IPS DF 4.7 (cell line): ENCODE measurements around the gene PRG3.
"Not testable (repeated sequence)": the region's sequence is repeated elsewhere in the genome, so short reads cannot be mapped to it uniquely, and the experiment has no call there.

Experiments used
- DNase-seq: peaks from one replicate; pipeline ENCODE4 v3.0.0-alpha.2; 2013; ENCODE audit warnings: low spot score; ENCODE audit errors: extremely low read depth

PRG3 gene

DNA sequence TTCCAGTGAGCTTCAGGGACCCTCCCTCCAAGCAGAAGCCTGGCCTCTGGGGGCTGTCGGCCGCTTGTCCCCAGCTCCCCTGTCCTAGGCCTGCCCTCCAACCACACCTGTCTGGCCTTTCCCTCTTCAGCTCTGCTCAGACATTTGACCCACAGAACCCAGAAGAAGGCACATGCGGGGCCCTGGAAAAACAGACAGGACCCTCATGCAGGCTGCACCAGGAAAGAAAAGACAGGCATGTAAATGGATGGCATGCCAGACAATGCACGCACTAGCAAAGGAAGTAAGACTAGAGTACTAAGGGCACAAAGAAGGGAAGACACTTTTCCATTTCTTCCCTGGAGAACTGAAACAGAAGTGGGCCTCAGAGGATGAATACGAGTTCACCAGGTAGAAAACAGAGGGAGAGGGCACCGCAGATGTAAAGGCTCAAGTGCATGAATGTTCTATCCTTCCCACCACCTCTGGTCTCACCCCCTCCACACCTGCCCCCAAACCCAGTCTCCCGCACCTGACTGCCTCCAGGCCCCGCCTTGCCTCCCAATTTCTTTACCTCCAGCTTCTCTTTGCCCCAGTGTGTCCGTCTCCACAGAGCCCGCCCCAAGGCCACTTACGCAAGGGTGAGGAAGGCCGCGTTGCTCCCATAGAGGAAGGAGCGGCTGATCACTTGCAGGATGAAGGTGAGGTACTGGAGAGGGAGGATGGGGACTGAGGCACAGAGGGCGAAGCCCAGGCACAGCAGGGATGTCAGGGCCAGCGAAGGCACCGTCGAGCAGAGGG lies 28.6 kb upstream of the PRG3 start:
- no peak for DNase-seq

DNA sequence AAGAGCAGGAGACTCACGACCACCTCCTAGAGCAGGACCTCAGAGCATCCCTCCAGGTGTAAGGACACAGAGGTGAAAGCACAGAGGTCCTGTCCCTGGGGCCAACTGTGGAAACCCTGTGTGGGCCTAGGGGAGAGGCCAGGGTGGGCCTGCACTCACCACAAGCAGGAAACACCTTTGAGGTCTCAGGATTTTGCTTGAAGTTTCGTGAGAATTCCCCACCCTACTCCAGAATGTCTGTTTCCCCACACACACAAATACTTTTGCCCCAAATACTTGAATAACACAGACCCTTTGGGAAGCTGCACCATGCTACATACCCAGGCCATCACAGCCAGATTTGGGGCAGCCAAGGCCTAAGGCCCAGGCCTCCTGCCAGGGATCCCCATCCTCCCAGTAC lies 27.8 kb upstream of the PRG3 start:
- no peak for DNase-seq

DNA sequence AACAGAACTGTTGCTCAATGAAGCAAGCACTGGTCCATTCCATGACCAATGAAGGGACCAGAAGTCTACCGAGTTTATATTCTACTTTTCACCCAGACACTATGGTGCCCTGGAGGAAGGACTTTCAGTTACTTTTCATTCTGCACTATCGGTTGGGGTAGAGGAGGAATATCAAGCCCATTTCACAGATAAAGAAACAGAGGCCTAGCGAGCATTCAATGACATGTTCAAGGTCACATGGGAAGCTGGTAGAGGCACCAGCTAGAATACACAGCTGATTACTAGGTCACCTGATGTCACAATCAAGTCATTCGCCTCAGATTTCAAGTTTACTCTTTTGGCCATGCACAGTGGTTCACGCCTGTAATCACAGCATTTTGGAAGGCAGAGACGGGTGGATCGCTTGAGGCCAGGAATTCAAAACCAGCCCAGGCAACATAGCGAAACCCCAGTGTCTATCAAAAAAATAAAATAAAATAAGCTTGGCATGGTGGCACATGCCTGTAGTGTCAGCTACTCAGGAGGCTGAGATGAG lies 27.1 kb upstream of the PRG3 start:
- no peak for DNase-seq

DNA sequence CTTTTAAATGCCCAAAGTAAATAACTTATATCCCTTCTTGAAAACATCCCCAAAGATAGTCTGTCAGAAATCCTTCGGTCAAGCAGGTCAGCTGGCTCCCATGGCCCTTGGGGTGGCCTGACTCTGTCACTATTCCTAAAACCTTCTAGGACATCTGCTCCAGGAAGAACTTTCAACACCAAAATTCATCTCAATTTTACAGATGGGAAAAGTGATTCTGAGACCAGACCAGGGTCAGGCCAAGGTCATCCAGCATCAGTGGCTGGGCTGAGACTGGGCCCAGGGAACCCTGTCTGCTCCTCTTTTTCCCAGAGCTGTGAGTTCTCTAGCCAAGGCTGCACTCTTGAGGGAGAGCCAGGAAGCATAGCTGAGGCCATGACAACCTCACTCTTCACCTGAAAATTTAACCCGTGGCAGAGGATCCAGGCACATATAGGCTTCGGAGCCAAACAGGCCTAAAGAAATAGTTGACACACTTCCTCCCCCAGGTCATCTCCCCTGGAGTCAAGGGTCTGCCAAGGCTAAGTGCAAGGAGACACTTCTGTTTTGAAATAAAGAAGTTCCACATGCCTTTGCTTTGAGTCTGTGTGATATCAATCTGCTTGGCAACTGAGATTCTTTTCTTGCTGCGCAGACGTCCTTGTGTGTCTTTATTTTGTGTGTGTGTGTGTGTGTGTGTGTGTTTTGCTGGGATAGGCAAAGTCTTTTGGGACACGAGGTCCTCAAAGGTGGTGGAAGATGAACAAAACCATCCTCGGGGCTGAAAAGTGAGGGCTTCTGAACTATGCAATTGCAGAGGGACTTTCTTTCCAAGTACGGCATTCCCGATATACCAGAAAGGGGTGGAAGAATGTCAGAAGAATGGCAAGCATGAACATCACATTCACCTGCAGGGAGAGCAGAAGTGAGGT lies 26.3 kb upstream of the PRG3 start:
- no peak for DNase-seq

GRCh38 chr11:57406337-57406904 lies 25.5 kb upstream of the PRG3 start:
- no peak for DNase-seq

DNA sequence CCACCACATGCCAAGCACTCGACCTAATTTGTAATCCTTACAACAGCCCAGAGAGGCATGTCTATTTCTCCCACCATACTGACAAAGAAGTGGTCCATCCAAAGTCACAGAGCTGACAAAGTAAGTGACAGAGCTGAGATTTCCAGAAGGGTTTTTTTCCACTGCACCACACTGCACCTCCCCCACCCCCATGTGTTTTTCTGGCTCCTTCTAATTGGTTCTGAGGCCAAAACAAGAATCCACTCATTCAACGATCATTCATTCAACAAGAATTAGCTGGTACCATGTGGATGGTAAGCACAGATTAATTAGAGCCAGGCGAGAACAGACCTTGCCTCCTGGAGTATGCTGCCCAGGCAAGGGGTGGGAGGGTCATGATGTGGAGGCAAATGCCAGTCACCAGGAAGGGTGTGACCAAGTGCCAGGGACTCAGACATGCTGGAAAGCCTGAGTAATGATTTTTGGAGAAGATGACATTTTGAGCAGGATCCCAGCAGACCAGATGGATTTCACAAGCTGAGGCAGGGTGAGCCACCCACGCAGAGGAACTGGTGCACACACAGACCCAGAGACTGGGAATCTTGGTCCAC lies 24.4 kb upstream of the PRG3 start:
- no peak for DNase-seq

- no peak for DNase-seq
These were observed 22.8 kb upstream of the PRG3 start for GRCh38 chr11:57403802-57404147.

- DNase-seq = not testable (repeated sequence)
These were observed 22.3 kb upstream of the PRG3 start for GRCh38 chr11:57403003-57403801.

GRCh38 chr11:57402188-57403002 lies 21.4 kb upstream of the PRG3 start:
- DNase-seq = no peak

DNA sequence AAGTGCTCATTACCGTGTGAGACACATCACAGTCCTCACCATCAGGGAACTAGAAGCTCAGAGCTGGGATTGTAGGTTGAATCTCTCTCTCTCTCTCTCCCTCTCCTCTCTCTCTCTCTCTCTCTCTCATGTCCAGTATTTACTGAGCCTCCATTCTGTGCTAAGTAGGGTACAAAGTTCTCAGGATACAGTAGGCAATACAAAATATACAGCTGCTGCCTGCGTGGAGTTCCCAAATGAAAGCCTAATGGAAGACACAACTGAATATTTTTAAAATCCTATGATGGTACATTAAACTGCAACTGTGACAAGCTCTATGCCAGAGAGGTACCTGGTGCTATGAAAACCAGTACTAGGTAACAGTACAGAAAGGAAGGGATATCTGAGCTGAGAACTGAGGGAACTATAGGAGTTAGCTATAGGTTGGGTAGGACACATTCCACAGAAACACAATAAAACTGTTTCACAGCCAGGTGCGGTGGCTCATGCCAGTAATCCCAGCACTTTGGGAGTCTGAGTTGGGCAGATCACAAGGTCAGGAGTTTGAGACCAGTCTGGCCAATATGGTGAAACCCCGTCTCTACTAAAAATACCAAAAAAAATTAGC lies 19.1 kb upstream of the PRG3 start:
- DNase-seq = no peak

DNA sequence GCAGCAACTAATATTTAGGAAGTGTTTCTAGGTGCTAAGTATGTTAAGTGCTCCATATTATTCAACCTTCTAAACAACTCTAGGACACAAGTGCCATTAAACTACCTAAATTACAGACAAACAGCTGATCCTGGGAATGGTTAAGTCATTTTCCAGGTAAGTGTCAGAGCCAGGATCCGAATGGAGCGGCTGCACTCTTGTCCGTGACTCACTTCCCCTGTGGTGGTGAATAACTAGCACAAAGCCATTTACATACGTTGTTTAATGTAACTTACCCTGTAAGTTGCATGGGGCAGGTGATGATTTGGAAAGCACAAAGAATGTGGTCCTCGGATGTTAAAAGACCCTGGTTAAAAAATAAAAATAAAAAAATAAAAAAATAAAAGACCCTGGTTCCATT lies 18.3 kb upstream of the PRG3 start:
- no peak for DNase-seq

- no peak for DNase-seq
These were observed 16.5 kb upstream of the PRG3 start for GRCh38 chr11:57397394-57397990.

- no peak for DNase-seq
These were observed 15.8 kb upstream of the PRG3 start for GRCh38 chr11:57396744-57397143.

DNA sequence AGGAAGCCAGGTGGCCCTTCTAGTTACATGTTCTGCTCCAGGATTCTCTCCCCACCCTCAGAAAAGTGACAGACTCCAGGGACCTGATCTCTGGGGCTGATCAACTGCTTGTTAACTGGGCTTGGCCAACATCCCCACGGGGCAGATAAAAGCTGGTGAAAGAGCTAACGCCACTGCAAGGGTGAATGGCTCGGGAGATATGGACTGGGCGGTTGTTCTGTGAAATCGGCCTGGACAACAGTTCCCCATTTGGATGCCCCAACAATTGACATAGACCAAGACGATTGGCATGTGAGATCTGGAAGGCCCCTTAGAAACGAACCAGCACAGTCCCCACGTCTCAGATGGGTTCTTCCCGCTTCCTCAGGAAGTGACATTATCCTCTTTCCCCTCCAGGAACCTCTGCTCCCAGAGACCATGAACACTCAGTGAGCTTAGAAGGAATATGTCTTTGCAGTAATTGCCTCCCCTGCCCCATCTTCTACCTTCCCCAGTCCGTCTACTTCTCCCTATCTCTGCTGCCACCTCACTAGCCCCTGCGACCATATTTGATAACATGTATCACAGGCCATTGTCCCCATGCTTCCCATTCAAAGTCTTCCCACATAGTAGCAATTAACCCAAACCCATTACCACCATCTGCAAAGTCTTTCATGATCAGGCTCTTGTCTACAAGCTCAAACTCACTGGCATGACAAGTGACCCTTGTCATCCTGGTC lies 15.1 kb upstream of the PRG3 start:
- DNase-seq = no peak

DNA sequence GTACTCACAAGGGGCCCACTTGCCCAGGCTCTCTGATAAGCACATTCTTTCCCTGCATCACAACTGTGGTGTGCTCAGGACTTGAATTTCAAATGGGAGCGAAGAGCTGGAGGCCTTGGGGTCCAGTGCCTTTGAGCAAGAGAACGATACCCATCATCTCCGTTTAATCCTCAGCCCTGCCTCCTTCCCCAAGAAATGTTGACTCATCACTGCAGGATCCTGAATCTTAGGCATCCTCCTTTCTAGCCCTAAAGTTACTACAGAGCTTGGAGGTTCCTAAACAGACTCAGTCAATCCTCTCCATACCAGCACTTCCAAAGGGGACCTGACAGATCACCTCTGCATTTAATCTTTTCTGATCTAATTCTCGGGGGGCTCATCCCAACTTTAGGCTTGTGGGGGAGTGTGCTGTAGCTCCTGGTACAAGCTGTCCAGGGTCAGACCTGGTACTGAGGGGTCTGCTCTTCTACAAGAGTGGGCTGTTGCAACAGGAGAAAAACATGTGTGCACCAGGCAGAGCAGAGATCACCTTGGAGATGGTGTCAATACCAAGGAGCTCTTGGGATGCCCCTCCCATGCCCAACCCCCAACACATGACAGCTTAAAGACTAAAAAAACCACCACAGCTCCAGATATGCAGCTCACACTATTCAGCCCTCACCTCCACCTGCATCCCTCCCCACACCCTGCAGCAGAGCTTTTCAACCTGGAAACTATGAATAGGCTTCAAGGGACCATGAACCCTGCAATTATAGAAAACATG lies 13.4 kb upstream of the PRG3 start:
- DNase-seq = no peak

DNA sequence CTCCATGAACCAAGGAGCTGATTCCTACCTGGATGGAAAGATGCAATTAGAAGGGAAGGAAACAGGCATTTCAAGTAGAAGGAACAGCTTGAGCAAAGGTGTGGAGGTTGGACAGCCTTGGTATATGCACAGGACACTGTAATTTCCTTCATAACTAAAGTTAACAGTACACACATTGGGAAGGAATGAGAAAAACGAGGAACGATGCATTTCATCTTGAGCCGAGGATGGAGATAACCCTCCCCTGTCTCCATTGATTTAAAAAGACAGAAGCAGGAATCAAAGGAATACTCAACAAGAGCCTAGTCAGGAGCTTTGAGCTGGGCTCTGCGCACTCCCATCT lies 11.8 kb upstream of the PRG3 start:
- no peak for DNase-seq

DNA sequence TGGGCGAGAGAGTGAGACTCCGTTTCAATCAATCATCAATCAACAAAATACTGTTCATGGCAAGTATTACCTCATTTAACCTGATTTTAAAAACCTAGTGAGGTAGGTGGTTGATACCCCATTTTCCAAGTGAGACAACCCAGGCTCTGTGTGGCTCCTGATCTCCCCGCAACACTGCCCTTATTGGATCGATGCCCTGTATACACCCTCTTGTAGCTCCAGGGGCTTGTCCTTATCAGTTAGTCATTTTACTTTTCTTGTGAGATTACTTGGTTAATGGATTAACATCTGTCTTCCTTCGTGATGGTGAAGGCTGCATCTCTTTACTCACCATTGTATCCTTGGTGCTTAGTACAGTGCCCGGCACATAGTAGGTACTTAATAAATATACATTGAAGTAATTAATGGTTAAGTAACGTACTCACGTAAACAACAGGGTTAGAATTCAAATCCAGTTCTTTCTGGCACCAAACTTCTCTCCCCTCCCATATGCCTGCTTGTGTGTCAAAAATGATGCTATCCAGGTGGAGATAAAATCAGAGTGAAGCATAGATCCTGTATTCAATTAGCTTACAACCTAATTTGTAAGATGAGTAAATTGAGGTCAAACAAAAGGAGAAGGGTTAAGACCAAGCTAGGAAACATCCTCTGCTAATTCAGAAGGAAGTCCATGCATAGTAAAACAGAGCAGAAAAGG lies 11.3 kb upstream of the PRG3 start:
- DNase-seq = no peak
